GM10248 (cell line): Measurements from ENCODE around the gene HSPA4.
"Not testable (repeated sequence)": the region's sequence is repeated elsewhere in the genome, so short reads cannot be mapped to it uniquely, and the experiment has no call there.

Source experiments
- CTCF ChIA-PET: fragments of 300-600 bp; sonication (Branson Sonifier 250); formaldehyde crosslinking; extraction: SDS; loops from one replicate; lab custom pipeline; 2021; ENCODE audit warnings: antibody characterized with exemption; lab: Yijun Ruan, JAX
- POLR2A ChIA-PET: fragments of 350-650 bp; sonication (Branson Sonifier 250); formaldehyde crosslinking; extraction: SDS; loops from one replicate; lab custom pipeline; 2020; ENCODE audit warnings: antibody characterized with exemption; lab: Yijun Ruan, JAX
- DNase-seq: peaks from one replicate; pipeline ENCODE4 v3.0.0; 2012; ENCODE audit errors: extremely low spot score
- CTCF ChIP-seq: IDR thresholded peaks from 2 replicates; pipeline ENCODE4 v1.5.1; 2012; ENCODE audit warnings: mild to moderate bottlenecking, low read depth; ENCODE audit errors: extremely low read depth, missing control alignments, control extremely low read depth

HSPA4 gene

GRCh38 chr5:133051542-133052316 is at the start of gene HSPA4:
Gene HSPA4, plus strand, starts transcription at chr5:133052013. Its CDS starts 238 bp downstream, at chr5:133052251.
- POLR2A ChIA-PET, result interaction anchor here (0.6 to 1.3 kb wide), 7 partner anchors 18 to 89 kb away, joined by 3 to 14 read pairs (median 3); partner anchors contain the start of genes AFF4 and ZCCHC10
- DNase-seq, result peak; percentile 99
- CTCF ChIA-PET, result interaction anchor here (1.0 to 1.5 kb wide), 4 partner anchors 13 to 196 kb away, joined by 3 to 4 read pairs (median 3); no protein-coding TSS in a partner anchor
- TF ChIP-seq CTCF, result no peak

- CTCF ChIA-PET, result interaction anchor here (1.6 kb wide), 1 partner anchor 12 kb away, joined by 3 read pairs; no protein-coding TSS in a partner anchor
- no peak for TF ChIP-seq CTCF
- DNase-seq, result no peak
- POLR2A ChIA-PET, result interaction anchor here (0.7 kb wide), 1 partner anchor 634 kb away, joined by 6 read pairs; no protein-coding TSS in a partner anchor
Observed at GRCh38 chr5:133006653-133007052, 45.2 kb upstream of the HSPA4 start.

DNA sequence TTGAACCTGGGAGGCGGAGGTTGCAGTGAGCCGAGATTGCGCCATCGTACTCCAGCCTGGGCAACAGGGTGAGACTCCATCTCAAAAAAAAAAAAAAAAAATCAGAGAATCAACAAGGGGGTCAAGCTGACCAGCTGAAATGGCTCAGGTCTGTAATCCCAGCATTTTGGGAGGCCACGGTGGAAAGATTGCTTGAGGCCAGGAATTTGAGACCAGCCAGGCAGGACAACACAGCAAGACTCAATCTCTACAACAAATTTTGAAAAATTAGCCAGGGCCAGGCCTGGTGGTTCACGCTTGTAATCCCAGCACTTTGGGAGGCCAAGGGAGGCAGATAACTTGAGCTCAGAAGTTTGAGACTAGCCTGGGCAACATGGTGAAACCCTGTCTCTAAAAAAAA is 43.4 kb upstream of the HSPA4 start:
- CTCF ChIA-PET, result interaction anchor here (0.6 kb wide), 1 partner anchor 13 kb away, joined by 3 read pairs; no protein-coding TSS in a partner anchor
- DNase-seq, POLR2A ChIA-PET: not testable (repeated sequence)

GRCh38 chr5:133015466-133015865 is 36.3 kb upstream of the HSPA4 start:
- POLR2A ChIA-PET, result interaction anchor here (0.6 kb wide), 1 partner anchor 1096 kb away, joined by 3 read pairs; no protein-coding TSS in a partner anchor
- CTCF ChIA-PET, result no interaction called here

DNA sequence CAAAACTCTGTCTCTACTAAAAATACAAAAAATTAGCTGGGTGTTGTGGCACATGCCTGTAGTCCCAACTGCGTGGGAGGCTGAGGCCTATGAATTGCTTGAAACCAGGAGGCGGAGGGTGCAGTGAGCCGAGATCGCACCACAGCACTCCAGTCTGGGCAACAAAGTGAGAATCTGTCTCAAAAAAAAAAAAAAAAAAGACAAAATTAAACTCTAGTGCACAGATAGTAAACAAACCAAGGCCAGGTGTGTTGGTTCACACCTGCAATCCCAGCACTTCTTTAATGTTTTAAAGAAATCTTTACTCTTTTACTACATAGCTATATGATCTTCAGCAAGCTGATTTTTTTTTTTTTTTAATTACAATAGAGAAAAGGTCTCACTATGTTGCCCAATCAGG is 33.8 kb upstream of the HSPA4 start:
- CTCF ChIA-PET, result no interaction called here

More at GRCh38 chr5:133015466-133015865, 36.3 kb upstream of the HSPA4 start:
- no peak for DNase-seq
- no peak for TF ChIP-seq CTCF

DNA sequence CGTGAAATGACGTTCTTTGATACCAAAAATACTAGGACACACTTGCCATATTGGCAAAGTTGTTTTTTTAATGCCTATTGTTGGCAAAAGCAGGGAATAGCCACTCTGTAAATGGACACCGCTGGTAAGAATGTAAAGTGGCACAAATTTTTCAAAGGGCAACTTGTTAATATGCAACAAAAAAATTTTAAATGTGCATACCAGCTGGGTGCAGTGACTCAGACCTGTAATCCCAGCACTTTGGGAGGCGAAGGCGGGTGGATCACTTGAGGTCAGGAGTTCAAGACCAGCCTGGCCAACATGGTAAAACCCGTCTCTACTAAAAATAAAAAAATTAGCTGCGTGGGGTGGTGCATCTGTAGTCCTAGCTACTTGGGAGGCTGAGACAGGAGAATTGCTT is 32.3 kb upstream of the HSPA4 start:
- DNase-seq, POLR2A ChIA-PET: not testable (repeated sequence)
- CTCF ChIA-PET, result interaction anchor here (1.0 to 1.8 kb wide), 2 partner anchors 13 to 16 kb away, joined by 3 to 4 read pairs; no protein-coding TSS in a partner anchor

More for the DNA sequence above, 33.8 kb upstream of the HSPA4 start:
- POLR2A ChIA-PET, result no interaction called here
- no peak for DNase-seq
- no peak for TF ChIP-seq CTCF

DNA sequence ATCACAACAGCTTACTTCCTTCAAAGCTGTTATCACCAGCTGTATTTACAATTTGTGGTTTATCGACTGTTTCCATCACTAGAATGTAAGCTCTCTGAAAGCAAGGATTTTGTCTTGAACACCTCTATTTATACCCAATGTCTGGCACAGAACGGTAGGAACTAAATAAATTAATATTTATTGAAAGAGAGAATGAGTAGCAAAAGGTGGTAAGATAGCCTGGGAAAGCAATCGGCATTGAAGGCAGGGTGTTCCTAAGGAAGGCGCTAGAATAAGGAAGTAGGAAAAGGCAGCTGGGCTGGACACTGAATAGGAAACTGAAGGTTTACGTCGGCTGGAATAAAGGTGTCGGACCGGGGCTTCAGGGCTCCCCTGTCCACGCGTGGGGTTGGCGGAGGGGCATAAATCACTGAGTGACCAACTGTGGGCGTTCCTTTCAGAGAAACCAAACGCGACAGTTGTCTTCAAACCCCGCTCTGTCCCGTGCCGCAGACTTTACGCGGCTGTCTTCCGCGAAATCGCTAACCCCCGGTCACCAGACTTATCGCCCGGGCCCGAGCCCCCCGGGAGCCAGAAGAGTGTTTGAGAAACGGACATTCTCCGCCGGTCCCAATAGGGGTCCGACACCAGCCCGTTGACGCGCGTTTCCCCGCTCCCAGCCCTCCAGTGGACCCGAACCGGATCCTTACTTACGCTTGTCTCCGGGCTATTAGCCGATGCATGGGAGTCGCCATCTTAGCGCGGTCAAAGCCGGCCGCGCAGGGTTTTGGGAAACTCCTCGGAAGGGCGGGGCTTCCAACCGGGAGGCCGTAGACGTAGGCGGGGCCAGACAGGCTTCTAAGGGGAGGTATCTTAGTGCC is 25.8 kb upstream of the HSPA4 start, which contains the start of gene ZCCHC10:
ZCCHC10 (minus strand) TSS at position 746 of the 860 bp plus-strand sequence; CDS start at position 734, 12 bp downstream.
- ChIA-PET CTCF (interaction anchor here (1.0 to 1.5 kb wide), 2 partner anchors 12 to 25 kb away, joined by 3 read pairs; partner anchors contain the start of gene HSPA4), POLR2A (interaction anchor here (1.1 to 1.3 kb wide), 2 partner anchors 26 to 63 kb away, joined by 4 to 5 read pairs; partner anchors contain the start of genes AFF4 and HSPA4)
- no peak for TF ChIP-seq CTCF
- peak; percentile 94 for DNase-seq
